Neural progenitor cell (in vitro differentiated cells): ENCODE data around the gene PRR16.

ENCODE experiments used
- EZH2 ChIP-seq: fragments of 200-600 bp; sonication (generic); IDR thresholded peaks from 2 replicates; pipeline ENCODE4 v1.6.1; 2017; ENCODE audit warnings: antibody characterized with exemption, mild to moderate bottlenecking, moderate library complexity
- EZH2phosphoT487 ChIP-seq: fragments of 200-600 bp; sonication (generic); IDR thresholded peaks from 2 replicates; pipeline ENCODE4 v1.6.1; 2017; ENCODE audit warnings: antibody characterized with exemption
- TF ChIP-seq, protein P1 (sequence below): fragments of 200-600 bp; sonication (generic); IDR thresholded peaks from 2 replicates; pipeline ENCODE4 v1.5.1; 2017; ENCODE audit warnings: antibody characterized with exemption, mild to moderate bottlenecking

DNA sequence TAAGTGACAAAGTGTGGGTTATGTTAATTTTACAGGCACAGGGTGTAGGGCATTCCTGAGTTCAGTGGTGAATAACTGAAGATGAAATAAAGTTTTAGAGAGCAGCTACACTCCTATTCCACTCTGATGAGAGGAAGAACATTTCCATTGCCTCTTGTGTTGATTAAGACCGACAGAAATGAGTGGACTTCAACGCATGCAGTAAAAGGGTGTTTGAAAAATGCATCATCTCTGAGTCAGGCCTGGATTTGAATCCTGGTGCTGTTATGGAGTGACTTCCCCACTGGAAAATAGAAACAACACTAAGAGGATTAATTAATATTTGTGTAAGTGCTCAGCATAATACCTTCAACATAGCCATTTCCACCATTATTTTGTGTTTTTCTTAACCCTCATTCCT, 86.3 kb downstream of the PRR16 start:
- TF ChIP-seq, protein P1, sequence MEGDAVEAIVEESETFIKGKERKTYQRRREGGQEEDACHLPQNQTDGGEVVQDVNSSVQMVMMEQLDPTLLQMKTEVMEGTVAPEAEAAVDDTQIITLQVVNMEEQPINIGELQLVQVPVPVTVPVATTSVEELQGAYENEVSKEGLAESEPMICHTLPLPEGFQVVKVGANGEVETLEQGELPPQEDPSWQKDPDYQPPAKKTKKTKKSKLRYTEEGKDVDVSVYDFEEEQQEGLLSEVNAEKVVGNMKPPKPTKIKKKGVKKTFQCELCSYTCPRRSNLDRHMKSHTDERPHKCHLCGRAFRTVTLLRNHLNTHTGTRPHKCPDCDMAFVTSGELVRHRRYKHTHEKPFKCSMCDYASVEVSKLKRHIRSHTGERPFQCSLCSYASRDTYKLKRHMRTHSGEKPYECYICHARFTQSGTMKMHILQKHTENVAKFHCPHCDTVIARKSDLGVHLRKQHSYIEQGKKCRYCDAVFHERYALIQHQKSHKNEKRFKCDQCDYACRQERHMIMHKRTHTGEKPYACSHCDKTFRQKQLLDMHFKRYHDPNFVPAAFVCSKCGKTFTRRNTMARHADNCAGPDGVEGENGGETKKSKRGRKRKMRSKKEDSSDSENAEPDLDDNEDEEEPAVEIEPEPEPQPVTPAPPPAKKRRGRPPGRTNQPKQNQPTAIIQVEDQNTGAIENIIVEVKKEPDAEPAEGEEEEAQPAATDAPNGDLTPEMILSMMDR, result no peak
- no peak for TF ChIP-seq EZH2phosphoT487
- no peak for TF ChIP-seq EZH2
